Right renal cortex interstitium (tissue), 3 donors: ENCODE measurements around the gene UCP2. TPM values are rescaled to one million over a fixed set of nuclear protein-coding genes. Genes with fewer than 3 reads are reported as not detected.

Experiments
- DNase-seq, 3 donors: peaks; one replicate each; pipeline ENCODE4 v3.0.0-alpha.2; 2013; ENCODE audit warnings: low read depth in 3 of 3, low spot score in 2 of 3
- polyA plus RNA-seq, 3 donors: library from polyadenylated mRNA; unstranded; fragments of 120-200 nt; gene quantifications; one replicate each; pipeline ENCODE4 v1.2.1, GENCODE V29; 2013; ENCODE audit not compliant: insufficient read length in 3 of 3

UCP2 gene
- 10 to 100 TPM; 51.1 to 64.2 (median 62.0) TPM for polyA plus RNA-seq

GRCh38 chr11:73982595-73982989 is at the start of gene UCP2:
TSS of gene UCP2 (minus strand) at chr11:73982843. CDS start at chr11:73978378, 4,465 bp downstream.
- no peak for DNase-seq

GRCh38 chr11:74030723-74031676 is 48.4 kb upstream of the UCP2 start:
- no peak for DNase-seq

- DNase-seq: no peak
Measured at GRCh38 chr11:74025467-74026166, 43.0 kb upstream of the UCP2 start.

- no peak for DNase-seq
Measured at GRCh38 chr11:74024261-74025029, 41.8 kb upstream of the UCP2 start.

GRCh38 chr11:74023276-74023675 is 40.6 kb upstream of the UCP2 start:
- DNase-seq: no peak

- no peak for DNase-seq
Measured at GRCh38 chr11:74022546-74022945, 39.9 kb upstream of the UCP2 start.

GRCh38 chr11:74021998-74022397 is 39.4 kb upstream of the UCP2 start:
- no peak for DNase-seq

DNA sequence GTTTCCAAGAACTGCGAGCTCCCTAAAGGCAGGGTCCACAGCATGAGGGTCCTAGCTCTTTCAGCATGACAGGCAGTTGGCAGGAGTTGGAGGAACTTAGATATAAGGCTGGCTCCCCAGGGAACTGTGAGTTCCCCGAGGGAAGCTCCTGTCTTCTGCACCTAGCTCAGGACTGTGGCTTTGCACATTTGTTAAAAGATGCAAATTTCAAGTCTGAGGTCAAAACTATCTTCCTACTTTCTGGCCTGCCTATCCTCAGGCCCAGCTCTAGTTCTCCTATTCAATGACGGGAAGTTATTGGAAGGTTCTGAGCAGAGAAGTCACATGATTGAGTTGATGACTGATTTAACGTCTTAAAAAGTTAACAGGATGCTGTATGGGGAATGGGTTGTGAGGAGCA is 37.9 kb upstream of the UCP2 start:
- no peak for DNase-seq

DNA sequence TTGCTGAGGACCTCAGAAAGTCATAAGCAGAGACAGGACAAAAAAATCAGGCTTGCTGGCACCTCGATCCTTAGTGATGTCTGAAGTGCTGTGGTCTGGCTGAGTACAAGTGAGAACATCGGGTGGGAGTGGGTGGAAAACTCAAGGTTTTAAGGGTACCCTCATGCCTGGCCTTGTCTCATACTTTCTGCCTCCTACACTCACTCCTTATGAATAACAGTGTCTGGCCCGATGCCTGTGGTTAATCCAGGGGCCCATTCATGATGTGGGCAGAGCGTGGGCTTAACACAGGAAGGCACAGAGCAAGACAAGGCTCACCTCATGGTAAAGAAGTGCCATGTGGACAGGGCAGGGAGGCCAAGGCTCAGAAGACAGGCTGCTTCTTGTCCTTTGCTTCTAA is 37.2 kb upstream of the UCP2 start:
- no peak for DNase-seq

DNA sequence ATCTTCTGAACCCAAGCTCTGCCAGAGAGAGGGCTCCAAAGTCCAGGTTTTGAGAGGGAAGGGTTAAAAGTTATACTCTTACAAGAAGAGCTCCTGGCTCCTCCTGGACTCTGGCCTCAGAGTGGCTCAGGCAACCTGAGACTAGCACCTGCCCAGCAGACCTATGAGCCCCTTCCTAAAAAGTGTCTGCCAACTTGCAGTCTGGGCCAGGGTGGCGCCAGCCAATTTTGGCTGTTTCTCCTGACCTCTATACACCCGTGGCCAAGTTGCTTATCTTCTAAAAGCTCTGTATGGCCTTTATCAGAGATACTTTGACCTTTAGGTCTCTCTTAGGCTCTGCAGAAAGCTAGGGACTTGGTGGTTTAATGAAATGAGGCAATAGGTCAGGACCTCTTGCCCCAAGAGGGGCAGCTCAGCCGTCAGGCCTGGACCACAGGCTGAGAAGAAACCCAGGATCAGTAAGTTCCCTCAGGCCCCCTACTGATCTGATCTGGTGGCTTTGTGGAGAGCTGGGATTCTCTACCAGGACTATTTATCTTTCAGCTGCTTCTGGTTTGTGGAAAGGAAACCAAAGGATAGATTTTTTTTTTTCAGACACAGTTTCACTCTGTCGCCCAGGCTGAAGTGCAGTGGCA is 36.6 kb upstream of the UCP2 start:
- no peak for DNase-seq

DNA sequence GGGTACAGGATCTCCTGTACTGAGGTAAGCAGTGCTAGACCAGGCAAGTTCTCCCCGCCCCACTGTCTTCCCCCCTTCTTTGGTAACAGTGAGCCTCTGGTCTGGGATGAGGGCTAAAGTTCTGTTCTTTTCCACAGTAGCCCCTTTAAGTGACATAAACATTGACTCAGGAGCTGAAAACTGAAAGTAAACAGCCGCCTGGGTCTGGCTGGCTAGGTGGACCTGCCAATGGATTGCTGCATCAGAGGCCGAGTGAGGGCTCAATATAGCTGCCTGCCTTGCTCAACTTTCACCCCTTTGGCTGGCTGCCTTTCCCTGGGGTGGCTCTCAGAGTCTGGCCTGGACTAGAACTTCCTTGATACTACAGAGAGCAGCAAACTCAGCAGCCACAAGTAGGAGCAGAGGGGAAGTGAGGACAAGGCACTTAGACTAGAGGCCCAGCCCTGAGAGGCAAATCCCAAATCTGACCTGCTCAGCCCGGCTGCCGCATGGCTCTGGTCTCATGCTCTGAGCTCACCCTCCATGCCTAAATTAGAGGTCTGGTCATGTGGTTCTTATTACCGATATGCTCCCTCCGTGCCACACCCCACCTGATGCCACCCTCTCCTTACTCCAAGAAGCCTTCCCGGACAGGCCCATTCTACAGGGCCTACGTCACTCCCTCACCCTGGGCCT is 35.8 kb upstream of the UCP2 start:
- DNase-seq: no peak

- DNase-seq: no peak
Measured at GRCh38 chr11:74017631-74018030, 35.0 kb upstream of the UCP2 start.

DNA sequence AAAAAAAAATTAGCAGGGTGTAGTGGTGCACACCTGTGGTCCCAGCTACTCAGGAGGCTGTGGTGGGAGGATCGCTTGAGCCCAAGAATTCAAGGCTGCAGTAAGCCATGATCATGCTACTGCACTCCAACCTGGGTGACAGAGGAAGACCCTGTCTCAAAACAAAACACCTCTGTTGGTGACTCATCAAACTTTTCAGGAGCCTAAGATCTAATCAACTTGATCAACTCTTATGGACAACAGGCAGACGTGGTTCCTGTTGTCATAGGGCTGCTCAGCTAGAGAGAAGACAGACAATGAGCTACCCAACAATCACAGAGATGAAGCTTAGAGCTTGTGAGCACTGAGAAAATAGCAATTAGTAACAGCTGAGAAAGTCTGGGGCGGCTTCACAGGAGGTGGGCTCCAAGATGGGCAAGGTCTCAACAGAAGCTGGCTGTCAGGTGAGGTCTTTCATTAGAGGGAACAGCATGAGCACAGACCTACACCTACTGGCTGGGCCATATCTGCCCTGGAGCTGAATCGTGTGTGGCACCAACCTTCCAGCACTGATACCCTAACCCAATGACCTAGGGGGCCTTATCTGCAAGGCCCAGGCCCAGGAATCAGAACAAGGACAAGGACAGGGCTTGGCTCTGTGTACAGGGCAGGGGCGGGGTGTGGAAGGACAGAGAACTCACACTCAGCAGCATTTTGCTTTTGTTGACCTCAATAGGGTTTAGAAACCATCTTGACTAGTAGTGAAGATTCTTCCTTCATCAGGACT is 33.5 kb upstream of the UCP2 start:
- DNase-seq: no peak

GRCh38 chr11:74014880-74015279 is 32.2 kb upstream of the UCP2 start:
- DNase-seq: no peak

DNA sequence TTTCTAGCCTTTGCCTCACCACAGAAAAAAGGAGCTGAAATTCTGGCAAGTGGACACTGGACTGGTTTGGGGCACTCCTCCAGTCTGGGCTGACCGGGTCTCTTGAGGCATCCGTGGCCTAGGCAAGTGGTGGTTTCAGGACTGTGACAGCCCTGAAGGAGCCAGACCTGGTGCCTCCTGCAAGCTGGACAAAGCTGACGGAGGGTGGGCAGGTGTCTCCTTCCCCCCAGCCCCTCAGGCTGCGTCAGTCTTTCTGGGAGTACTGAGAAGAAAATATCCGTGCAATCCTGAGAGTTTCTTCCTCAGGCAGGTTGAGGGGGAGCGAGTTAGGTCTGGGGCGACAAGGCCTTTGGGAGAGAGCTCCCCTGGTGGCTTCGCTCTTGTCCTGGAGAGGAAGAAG is 30.5 kb upstream of the UCP2 start:
- DNase-seq: no peak

DNA sequence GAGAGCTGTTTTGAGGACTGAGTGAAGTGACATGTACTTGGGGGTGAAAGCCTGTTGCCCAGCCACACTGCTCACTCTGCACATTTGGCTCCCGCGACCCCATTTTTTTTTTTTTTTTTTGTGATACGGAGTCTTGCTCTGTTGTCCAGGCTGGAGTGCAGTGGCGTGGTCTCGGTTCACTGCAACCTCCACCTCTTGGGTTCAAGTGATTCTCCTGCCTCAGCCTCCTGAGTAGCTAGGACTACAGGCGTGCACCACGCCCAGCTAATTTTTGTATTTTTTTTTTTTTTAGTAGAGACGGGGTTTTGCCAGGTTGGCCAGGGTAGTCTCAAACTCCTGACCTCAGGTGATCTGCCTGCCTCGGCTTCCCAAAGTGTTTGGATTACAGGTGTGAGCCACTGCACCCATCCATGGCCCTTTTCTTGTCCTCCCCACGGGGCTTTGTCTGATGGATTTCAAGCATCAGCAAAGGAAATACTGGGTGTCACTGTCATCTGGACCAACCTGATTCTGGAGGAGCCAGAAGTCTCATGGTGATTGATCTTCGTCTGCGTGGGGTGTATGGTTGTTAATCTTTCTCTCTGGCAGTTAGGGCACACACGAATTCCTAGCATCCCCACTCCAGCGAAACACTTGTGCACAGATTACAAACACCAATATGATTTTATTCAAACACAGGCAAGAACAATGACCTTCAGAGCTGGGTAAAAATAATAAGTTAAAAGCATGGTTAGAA is 29.6 kb upstream of the UCP2 start:
- no peak for DNase-seq

DNA sequence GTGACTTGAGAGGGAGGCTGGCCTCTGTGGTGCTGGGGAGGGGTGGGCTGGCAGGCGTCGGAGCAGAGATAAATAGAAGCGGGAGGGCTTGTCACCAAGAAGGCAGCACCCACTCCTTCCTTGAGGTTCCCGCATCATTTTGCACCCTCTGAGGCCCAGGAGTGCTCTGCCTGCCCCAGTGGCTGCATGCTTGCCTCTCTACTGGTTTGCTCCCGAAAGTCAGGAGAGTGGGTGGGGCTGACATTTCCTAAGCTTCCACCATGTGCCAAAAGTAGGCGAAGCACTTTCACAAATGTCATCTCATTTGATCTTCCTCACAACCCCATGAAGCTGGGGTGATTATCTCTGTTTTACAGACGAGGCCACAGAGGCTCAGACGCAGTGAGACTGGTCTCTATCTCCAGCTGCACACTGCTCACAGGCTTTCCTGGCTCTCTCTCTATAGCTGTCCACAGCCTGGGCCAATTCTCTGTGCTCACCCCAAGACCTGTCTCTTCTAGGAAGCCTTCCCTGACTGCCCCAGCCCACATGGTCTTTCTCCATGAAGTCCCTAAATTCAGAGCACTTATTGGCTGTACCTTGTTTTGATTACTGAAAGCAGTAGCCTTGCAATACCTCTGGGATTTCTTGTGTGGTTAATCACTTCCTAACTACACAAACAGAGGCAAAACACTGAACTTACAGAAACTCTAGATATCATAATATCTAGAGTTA is 28.9 kb upstream of the UCP2 start:
- DNase-seq: no peak
